GM11168 (cell line): ENCODE data around the gene MANEA.
"Not testable (repeated sequence)": the region's sequence is repeated elsewhere in the genome, so short reads cannot be mapped to it uniquely, and the experiment has no call there.

Source experiments
- in situ Hi-C: fragments of 300-500 bp; cut with MboI; formaldehyde crosslinking; loops from one replicate; pipeline ENCODE4 v1.12.0; 2022; ENCODE audit warnings: low sequenced_read_pairs; ENCODE audit not compliant: unreplicated experiment

Gene MANEA

GRCh38 chr6:95581073-95581472, 3.7 kb downstream of the MANEA start:
- in situ Hi-C loops = no loop called here

GRCh38 chr6:95584226-95584625, 6.9 kb downstream of the MANEA start:
- in situ Hi-C loops = not testable (repeated sequence)

- in situ Hi-C loops = no loop called here
Observed at GRCh38 chr6:95587989-95588388, 10.7 kb downstream of the MANEA start.

GRCh38 chr6:95589067-95589466, 11.7 kb downstream of the MANEA start:
- in situ Hi-C loops = no loop called here

- in situ Hi-C loops = no loop called here
Observed at GRCh38 chr6:95589826-95590570, 12.7 kb downstream of the MANEA start.

- in situ Hi-C loops = no loop called here
Observed at GRCh38 chr6:95593025-95593424, 15.7 kb downstream of the MANEA start.

GRCh38 chr6:95596021-95596420, 18.7 kb downstream of the MANEA start:
- in situ Hi-C loops = no loop called here

- in situ Hi-C loops = no loop called here
Observed at GRCh38 chr6:95599706-95600105, 22.4 kb downstream of the MANEA start.

- in situ Hi-C loops = no loop called here
Observed at GRCh38 chr6:95601133-95601532, 23.8 kb downstream of the MANEA start.

- in situ Hi-C loops = no loop called here
Observed at GRCh38 chr6:95614094-95614493, 36.8 kb downstream of the MANEA start.

GRCh38 chr6:95629551-95629950, 52.2 kb downstream of the MANEA start:
- in situ Hi-C loops = no loop called here

- in situ Hi-C loops = no loop called here
Observed at GRCh38 chr6:95636552-95637431, 59.5 kb downstream of the MANEA start.

GRCh38 chr6:95648636-95649035, 71.3 kb downstream of the MANEA start:
- in situ Hi-C loops = no loop called here

GRCh38 chr6:95649451-95649850, 72.1 kb downstream of the MANEA start:
- in situ Hi-C loops = no loop called here

- in situ Hi-C loops = no loop called here
Observed at GRCh38 chr6:95654176-95654575, 76.8 kb downstream of the MANEA start.

- in situ Hi-C loops = no loop called here
Observed at GRCh38 chr6:95658886-95659285, 81.6 kb downstream of the MANEA start.
